GM12875 (cell line): Measurements from ENCODE around the gene IPO8.

Experiments used
- H3K4me3 ChIP-seq: one replicate; pipeline ENCODE4 v1.5.1; 2011; ENCODE audit warnings: low read depth, low read length, control low read depth
- CTCF ChIP-seq: IDR thresholded peaks from 2 replicates; pipeline ENCODE4 v1.5.1; 2011; ENCODE audit warnings: low read depth, mild to moderate bottlenecking, control low read depth, inconsistent platforms, low read length, moderate library complexity, borderline replicate concordance; ENCODE audit not compliant: insufficient read depth

IPO8 gene

GRCh38 chr12:30700216-30700900 lies 4.7 kb upstream of the IPO8 start:
- H3K4me3 ChIP-seq, result no peak overlapping the region
- TF ChIP-seq CTCF, result no peak

- no peak for TF ChIP-seq CTCF
- no peak overlapping the region for H3K4me3 ChIP-seq
Observed at GRCh38 chr12:30698346-30698745, 2.7 kb upstream of the IPO8 start.

- H3K4me3 ChIP-seq, result no peak overlapping the region
- no peak for TF ChIP-seq CTCF
Observed at GRCh38 chr12:30696943-30697342, 1.3 kb upstream of the IPO8 start.

- H3K4me3 ChIP-seq, result no peak overlapping the region
- TF ChIP-seq CTCF, result no peak
Observed at GRCh38 chr12:30696486-30696885, 817 bp upstream of the IPO8 start.

GRCh38 chr12:30696103-30696408 lies 387 bp upstream of the IPO8 start:
- peak overlapping the region; percentile 92 for H3K4me3 ChIP-seq
- no peak for TF ChIP-seq CTCF

- H3K4me3 ChIP-seq, result peak overlapping the region; percentile 92
- no peak for TF ChIP-seq CTCF
Observed at GRCh38 chr12:30694412-30695198, 1.1 kb downstream of the IPO8 start.

GRCh38 chr12:30692470-30692869 lies 3.2 kb downstream of the IPO8 start:
- no peak for TF ChIP-seq CTCF
- no peak overlapping the region for H3K4me3 ChIP-seq
